OCI-LY1 (cell line): Measurements from ENCODE around the gene EPB41L2.

ENCODE experiments used
- CTCF ChIP-seq: fragments of 200-600 bp; sonication (generic), shearing (Covaris generic); IDR thresholded peaks from 2 replicates; pipeline ENCODE4 v1.5.1; 2017; ENCODE audit warnings: mild to moderate bottlenecking, antibody characterized with exemption, low read length, moderate library complexity, mixed read lengths
- EZH2 ChIP-seq: fragments of 200-600 bp; sonication (generic), shearing (Covaris generic); IDR thresholded peaks from 2 replicates; pipeline ENCODE4 v1.8.0; 2017; ENCODE audit warnings: borderline replicate concordance, mixed run types, mild to moderate bottlenecking, antibody characterized with exemption, low read length, moderate library complexity, mixed read lengths

GRCh38 chr6:131065112-131065823, 2.2 kb upstream of the EPB41L2 start:
- TF ChIP-seq CTCF (no peak), EZH2 (no peak)
